ENCODE measurements around the gene METAP1D. TPM values are rescaled to one million over a fixed set of nuclear protein-coding genes. Genes with fewer than 3 reads are reported as not detected.

The METAP1D gene
- total RNA-seq, 1 experiment from 2014 or later, result 5.2 TPM

GRCh38 chr2:172073518-172073917 is 73.8 kb downstream of the METAP1D start:
- no peak overlapping the region for H2BK120ac ChIP-seq (ENCODE audit: low read depth, low read length, poor library complexity, severe bottlenecking)
- no CpG with 5 or more reads among the region's 4 CpGs for WGBS (ENCODE audit: extremely low coverage, insufficient read length, low lambda C conversion rate)
- peaks cover 2% of the 10 kb centered on the region; the same call in 1 of the 2 replicates for H3K4me1 ChIP-seq (ENCODE audit: insufficient read depth, low read length)
- H3K23ac ChIP-seq (ENCODE audit: insufficient read length, low read depth, low read length), result no peak overlapping the region
- no peaks in the 10 kb centered on the region for H4K20me1 ChIP-seq (ENCODE audit: control insufficient read depth, insufficient read depth, insufficient read length)
- H3T11ph ChIP-seq (ENCODE audit: low read length), result no peak overlapping the region
- H2BK15ac ChIP-seq (ENCODE audit: low read depth, low read length), result no peak overlapping the region
- no peaks in the 10 kb centered on the region for H3K9me3 ChIP-seq (ENCODE audit: control insufficient read depth, low read depth, low read length)
- no peak overlapping the region for H3K27ac Mint-ChIP-seq
- no peak overlapping the region for H2BK20ac ChIP-seq (ENCODE audit: low read depth, low read length, poor library complexity, severe bottlenecking)
- H3K4me3 Mint-ChIP-seq, result no peak overlapping the region
- H3K27me3 Mint-ChIP-seq (ENCODE audit: low read depth), result peaks cover 32% of the 10 kb centered on the region
- H3K14ac ChIP-seq (ENCODE audit: insufficient read depth, low read length), result no peak overlapping the region
- H3K27me3 ChIP-seq (ENCODE audit: insufficient read depth, low read length), result peaks cover 3% of the 10 kb centered on the region; the same call in 1 of the 2 replicates
- H3K56ac ChIP-seq (ENCODE audit: insufficient read length, low read depth, low read length), result no peak overlapping the region
- H3K18ac ChIP-seq (ENCODE audit: insufficient read length, low read depth, low read length), result no peak overlapping the region
- no peaks in the 10 kb centered on the region for H3K9me3 Mint-ChIP-seq
- no peak for DNase-seq
- H4K91ac ChIP-seq (ENCODE audit: insufficient read length, low read depth, low read length), result no peak overlapping the region
- no peak overlapping the region for H3K9ac ChIP-seq (ENCODE audit: extremely low read depth, insufficient read length, low read length)
- H4K5ac ChIP-seq (ENCODE audit: insufficient read length, low read depth, low read length), result no peak overlapping the region
- no peak overlapping the region for H2AK5ac ChIP-seq (ENCODE audit: insufficient read length, low read length)
- H3K79me1 ChIP-seq (ENCODE audit: insufficient read depth, low read depth, low read length, poor library complexity, severe bottlenecking), result no peaks in the 10 kb centered on the region
- no peak for TF ChIP-seq CTCF (conservative IDR thresholded peaks at IDR 0.05)
- no peak overlapping the region for H3K27ac ChIP-seq (ENCODE audit: insufficient read length, low read depth, low read length)
- H2BK12ac ChIP-seq (ENCODE audit: insufficient read length, low read depth, low read length), result no peak overlapping the region
- no peak overlapping the region for H2AFZ ChIP-seq (ENCODE audit: low read length)
- no peak overlapping the region for H4K8ac ChIP-seq (replicated peaks; ENCODE audit: insufficient read length, low read depth, low read length)
- no peak overlapping the region for H3K4me2 ChIP-seq (ENCODE audit: insufficient read depth, insufficient read length, low read length)
- no peak overlapping the region for H2BK5ac ChIP-seq (ENCODE audit: insufficient read length, low read length)
- H3K36me3 Mint-ChIP-seq (ENCODE audit: insufficient read depth in 1 of 3, low read depth in 3 of 3), result peaks cover 0 to 4% (median 0%) of the 10 kb centered on the region in 3 experiments; a peak in 2 of 7 replicates
- no peak overlapping the region for H3K4ac ChIP-seq (ENCODE audit: low read depth, low read length)
- no peaks in the 10 kb centered on the region for H3K4me1 Mint-ChIP-seq
- H3K79me2 ChIP-seq (ENCODE audit: insufficient read depth, low read length), result no peaks in the 10 kb centered on the region
- no peaks in the 10 kb centered on the region for H3K23me2 ChIP-seq (ENCODE audit: insufficient read length, low read depth, low read length, poor library complexity, severe bottlenecking)
